ENCODE results near the gene MYBPC2. TPM values are rescaled to one million over a fixed set of nuclear protein-coding genes. Genes with fewer than 3 reads are reported as not detected.
"Not testable (repeated sequence)": the region's sequence is repeated elsewhere in the genome, so short reads cannot be mapped to it uniquely, and the experiment has no call there.

MYBPC2 gene
- total RNA-seq, 1 donor from 2014 or later: 1.4 TPM

DNA sequence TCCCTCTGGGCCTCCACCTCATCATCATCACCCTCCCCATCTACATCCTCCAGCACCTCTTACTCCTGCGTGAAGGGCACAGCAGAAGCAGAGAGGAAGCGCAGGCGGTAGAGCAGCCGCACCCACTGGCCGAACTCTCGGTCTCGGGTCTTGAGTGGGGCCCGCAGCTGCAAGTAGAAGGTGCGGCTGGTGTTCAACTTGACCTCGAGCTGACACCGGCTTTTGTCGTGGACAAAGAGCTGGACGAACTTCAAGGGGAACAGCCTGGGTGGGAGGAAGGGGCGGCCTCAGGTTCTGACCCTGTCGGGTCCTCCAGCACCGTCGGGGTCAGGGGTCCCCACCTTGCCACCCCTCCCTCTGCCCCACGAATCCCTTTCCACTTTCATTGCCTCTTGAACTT, 34.9 kb downstream of the MYBPC2 start:
- H3K27ac Mint-ChIP-seq: no peak overlapping the region
- ATAC-seq (ENCODE audit: low read depth) (no peak), DNase-seq (no peak)
- intact Hi-C loops (cut with micrococcal nuclease): no loop called here
- CTCF ChIA-PET: no interaction called here
- TF ChIP-seq, protein P1, sequence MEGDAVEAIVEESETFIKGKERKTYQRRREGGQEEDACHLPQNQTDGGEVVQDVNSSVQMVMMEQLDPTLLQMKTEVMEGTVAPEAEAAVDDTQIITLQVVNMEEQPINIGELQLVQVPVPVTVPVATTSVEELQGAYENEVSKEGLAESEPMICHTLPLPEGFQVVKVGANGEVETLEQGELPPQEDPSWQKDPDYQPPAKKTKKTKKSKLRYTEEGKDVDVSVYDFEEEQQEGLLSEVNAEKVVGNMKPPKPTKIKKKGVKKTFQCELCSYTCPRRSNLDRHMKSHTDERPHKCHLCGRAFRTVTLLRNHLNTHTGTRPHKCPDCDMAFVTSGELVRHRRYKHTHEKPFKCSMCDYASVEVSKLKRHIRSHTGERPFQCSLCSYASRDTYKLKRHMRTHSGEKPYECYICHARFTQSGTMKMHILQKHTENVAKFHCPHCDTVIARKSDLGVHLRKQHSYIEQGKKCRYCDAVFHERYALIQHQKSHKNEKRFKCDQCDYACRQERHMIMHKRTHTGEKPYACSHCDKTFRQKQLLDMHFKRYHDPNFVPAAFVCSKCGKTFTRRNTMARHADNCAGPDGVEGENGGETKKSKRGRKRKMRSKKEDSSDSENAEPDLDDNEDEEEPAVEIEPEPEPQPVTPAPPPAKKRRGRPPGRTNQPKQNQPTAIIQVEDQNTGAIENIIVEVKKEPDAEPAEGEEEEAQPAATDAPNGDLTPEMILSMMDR (IDR thresholded peaks at IDR 0.05): no peak
- H3K27me3 Mint-ChIP-seq: peaks cover 5% of the 10 kb centered on the region
- H3K36me3 Mint-ChIP-seq (ENCODE audit: low read depth): no peaks in the 10 kb centered on the region
- no peak overlapping the region for H3K4me3 Mint-ChIP-seq
- POLR2A ChIA-PET: no interaction called here
- no peaks in the 10 kb centered on the region for H3K9me3 Mint-ChIP-seq
- H3K4me1 Mint-ChIP-seq: no peaks in the 10 kb centered on the region

DNA sequence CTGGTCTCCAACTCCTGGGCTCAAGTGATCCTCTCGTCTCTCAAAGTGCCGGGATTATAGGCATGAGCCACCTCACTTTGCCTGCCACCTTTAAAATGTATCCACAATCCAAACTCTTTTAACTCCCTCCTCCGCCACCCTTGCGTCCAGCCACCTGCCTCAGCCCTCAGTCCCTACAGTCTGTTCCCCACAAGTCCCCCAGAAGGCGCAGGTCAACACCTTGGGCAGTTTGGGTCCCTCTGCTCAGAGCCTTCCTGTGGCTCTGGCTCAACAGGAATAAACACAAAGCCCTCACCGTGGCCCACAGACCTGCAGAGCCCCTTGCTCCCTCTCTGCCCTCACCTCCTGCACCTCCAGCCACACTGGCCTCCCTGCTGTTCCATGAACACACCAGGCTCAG, 36.1 kb downstream of the MYBPC2 start:
- intact Hi-C loops (cut with micrococcal nuclease): no loop called here
- Mint-ChIP-seq H3K9me3 (no peaks in the 10 kb centered on the region), H3K27ac (no peak overlapping the region), H3K36me3 (ENCODE audit: low read depth) (no peaks in the 10 kb centered on the region), H3K27me3 (peaks cover 5% of the 10 kb centered on the region), H3K4me1 (no peaks in the 10 kb centered on the region), H3K4me3 (no peak overlapping the region)
- DNase-seq (no peak), ATAC-seq (ENCODE audit: low read depth) (no peak)
- TF ChIP-seq, protein P1 (IDR thresholded peaks at IDR 0.05): no peak
- CTCF ChIA-PET: no interaction called here
- POLR2A ChIA-PET: interaction anchor here (0.7 kb wide), 1 partner anchor 7 kb away, joined by 5 read pairs; the partner anchor contains the start of gene EMC10

DNA sequence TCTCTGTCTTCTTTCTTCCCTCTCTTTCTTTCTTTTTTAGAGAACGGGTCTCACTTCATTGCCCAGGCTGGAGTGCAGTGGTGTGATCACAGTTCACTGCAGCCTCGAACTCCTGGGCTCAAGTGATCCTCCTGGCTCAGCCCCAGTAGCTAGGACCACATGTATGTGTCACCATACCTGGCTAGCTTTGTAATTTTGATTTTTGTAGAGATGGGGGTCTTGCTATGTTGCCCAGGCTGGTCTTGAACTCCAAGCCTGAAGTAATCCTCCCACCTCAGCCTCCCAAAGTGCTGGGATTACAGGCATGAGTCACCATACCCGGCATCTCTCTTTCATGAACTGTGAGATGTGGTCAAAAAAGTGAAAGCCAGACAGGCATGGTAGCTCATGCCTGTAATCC, 40.6 kb downstream of the MYBPC2 start:
- ChIA-PET POLR2A (interaction anchor here (0.9 to 1.6 kb wide), 3 partner anchors 38 to 116 kb away, joined by 5 to 8 read pairs (median 5); partner anchors contain the start of genes JOSD2 and SPIB), CTCF (interaction anchor here (0.5 to 0.7 kb wide), 2 partner anchors 24 to 449 kb away, joined by 3 to 4 read pairs; no protein-coding TSS in a partner anchor)

DNA sequence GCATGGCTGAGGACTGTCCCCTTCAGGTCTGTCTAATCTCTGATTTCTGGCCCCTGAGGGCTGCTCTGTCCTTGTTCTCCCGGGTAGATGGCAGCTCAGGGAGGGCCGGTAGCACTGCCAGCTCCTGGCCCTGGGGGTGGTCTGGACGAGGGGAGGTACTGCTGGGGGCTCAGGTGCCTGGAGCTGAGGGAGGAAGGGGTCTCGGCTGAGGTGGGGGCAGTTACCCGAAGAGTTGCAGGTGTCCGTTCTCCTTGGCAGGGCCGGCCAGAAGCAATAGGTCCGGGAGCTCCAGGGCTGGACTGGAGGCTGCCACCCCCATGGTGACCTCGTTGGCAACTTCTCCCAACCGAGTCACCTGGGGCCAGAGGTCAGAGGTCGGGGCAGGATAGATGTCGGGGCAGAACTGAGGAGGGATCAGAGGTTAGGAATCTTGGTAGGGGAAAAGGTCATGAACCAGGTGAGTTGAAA, 42.4 kb downstream of the MYBPC2 start:
- ATAC-seq (ENCODE audit: low read depth) (no peak), DNase-seq (no peak)
- POLR2A ChIA-PET: interaction anchor here (1.0 to 1.5 kb wide), 2 partner anchors 36 to 47 kb away, joined by 3 to 4 read pairs; partner anchors contain the start of gene JOSD2
- Mint-ChIP-seq H3K27me3 (no peaks in the 10 kb centered on the region), H3K4me3 (peak overlapping the region; percentile 93), H3K36me3 (ENCODE audit: low read depth) (peaks cover 25% of the 10 kb centered on the region), H3K9me3 (no peaks in the 10 kb centered on the region), H3K27ac (peak overlapping the region; percentile 62), H3K4me1 (peaks cover 23% of the 10 kb centered on the region)
- CTCF ChIA-PET: interaction anchor here (0.8 kb wide), 1 partner anchor 14 kb away, joined by 3 read pairs; no protein-coding TSS in a partner anchor
- intact Hi-C loops (cut with micrococcal nuclease): loop anchor here (5.0 kb wide), 1 partner anchor 202 kb away; no protein-coding TSS in a partner anchor
- TF ChIP-seq, protein P1 (IDR thresholded peaks at IDR 0.05): no peak

More for the DNA sequence above, 40.6 kb downstream of the MYBPC2 start:
- H3K27me3 Mint-ChIP-seq; H3K4me3 Mint-ChIP-seq; ATAC-seq (ENCODE audit: low read depth); H3K9me3 Mint-ChIP-seq; DNase-seq; intact Hi-C loops (cut with micrococcal nuclease): not testable (repeated sequence)
- Mint-ChIP-seq H3K27ac (peak overlapping the region; percentile 16), H3K4me1 (peaks cover 19% of the 10 kb centered on the region), H3K36me3 (ENCODE audit: low read depth) (peaks cover 13% of the 10 kb centered on the region)

DNA sequence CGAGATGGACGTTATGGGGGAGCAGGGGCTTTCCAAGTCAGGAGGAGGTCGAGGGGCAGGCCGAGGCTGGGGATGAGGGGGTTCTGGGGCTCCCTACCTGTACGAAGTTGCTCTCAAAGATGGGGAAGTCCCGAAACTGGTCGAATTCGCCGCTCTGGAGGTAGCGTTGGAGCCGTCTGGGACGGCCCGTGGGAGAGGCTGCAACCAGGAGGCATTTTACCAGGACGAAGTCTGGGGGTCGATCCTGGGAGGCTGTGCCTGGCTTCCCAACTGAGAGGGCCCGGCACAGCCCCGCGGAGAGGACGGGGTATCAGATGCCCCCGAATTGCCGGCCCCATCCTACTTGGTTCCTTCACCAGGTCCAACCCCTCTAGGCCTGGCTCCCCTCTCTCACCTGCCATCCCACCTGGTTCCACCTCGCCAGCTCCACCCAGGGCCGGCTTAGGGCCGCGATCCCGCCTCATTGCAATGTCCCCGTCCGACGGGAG, 43.1 kb downstream of the MYBPC2 start:
- peaks cover 23% of the 10 kb centered on the region for H3K4me1 Mint-ChIP-seq
- H3K27ac Mint-ChIP-seq: peak overlapping the region; percentile 85
- CTCF ChIA-PET: no interaction called here
- no peaks in the 10 kb centered on the region for H3K27me3 Mint-ChIP-seq
- no peaks in the 10 kb centered on the region for H3K9me3 Mint-ChIP-seq
- POLR2A ChIA-PET: interaction anchor here (0.6 to 1.5 kb wide), 4 partner anchors 7 to 100 kb away, joined by 3 to 5 read pairs (median 3); partner anchors contain the start of gene NR1H2
- peak overlapping the region; percentile 93 for H3K4me3 Mint-ChIP-seq
- peaks cover 27% of the 10 kb centered on the region for H3K36me3 Mint-ChIP-seq (ENCODE audit: low read depth)
- TF ChIP-seq, protein P1 (IDR thresholded peaks at IDR 0.05): no peak
- DNase-seq (no peak), ATAC-seq (ENCODE audit: low read depth) (no peak)
- intact Hi-C loops (cut with micrococcal nuclease): loop anchor here (1.0 to 5.0 kb wide), 4 partner anchors 14 to 202 kb away; partner anchors contain the start of gene JOSD2
